Activated naive CD4-positive, alpha-beta T cell treated with anti-CD3 and anti-CD28 coated beads, Interleukin-2, amount 50 U/mL, for 24 hours (primary cell): ENCODE measurements around the gene RRP8.

Experiments
- H3K27ac Mint-ChIP-seq: one replicate; pipeline ENCODE4 v1.8.0; 2021; ENCODE audit warnings: mild to moderate bottlenecking, mixed read lengths
- H3K27me3 Mint-ChIP-seq: one replicate; pipeline ENCODE4 v1.8.0; 2021; ENCODE audit warnings: mixed read lengths
- H3K36me3 Mint-ChIP-seq: one replicate; pipeline ENCODE4 v1.8.0; 2021; ENCODE audit warnings: mixed read lengths
- H3K4me1 Mint-ChIP-seq: one replicate; pipeline ENCODE4 v1.8.0; 2021; ENCODE audit warnings: mixed read lengths
- H3K4me3 Mint-ChIP-seq: one replicate; pipeline ENCODE4 v1.8.0; 2021; ENCODE audit warnings: mild to moderate bottlenecking, mixed read lengths
- H3K9me3 Mint-ChIP-seq: one replicate; pipeline ENCODE4 v1.8.0; 2021; ENCODE audit warnings: mixed read lengths

Gene RRP8

DNA sequence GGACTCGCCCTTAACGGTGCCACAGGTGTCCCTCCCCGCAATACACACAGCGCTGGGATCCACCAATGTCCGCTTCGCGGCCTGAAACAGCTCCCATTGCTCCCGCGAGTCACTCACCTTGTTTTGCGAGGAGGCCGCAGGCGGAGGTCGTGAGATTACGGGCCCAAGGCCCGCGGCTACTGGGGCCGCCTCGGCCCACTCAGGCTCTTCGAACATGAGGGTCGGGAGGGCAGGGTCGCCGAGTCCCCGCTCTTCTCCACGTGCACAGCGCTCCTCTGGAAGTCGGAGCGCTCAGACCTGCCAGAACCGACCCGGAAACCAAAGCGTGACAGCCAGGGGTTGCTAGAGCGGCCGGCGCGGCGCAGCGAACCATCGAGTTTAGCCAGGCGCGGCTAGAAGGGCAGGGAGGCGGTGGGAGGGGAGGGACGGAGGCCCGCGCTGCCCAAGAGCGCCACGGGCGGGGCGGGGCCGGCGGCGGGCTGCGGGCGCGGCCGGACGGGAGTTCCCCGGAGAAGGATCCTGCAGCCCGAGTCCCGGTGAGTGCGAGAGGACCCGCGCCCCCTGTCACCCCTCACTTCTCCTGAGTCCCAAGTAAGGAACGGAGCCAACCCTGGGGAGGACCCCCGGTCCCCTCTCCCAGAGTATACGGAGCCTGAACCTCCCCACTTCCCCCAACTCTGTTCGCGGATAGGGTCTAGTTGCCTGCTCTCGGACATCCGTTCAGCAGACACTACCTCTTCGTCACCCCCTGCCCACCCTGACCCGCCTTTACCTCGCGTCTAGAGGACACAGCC is at the start of gene RRP8, which contains the start of gene ILK:
Gene RRP8 (minus strand): TSS at position 330 of the 794 bp plus-strand sequence. CDS start 114 bp downstream, at position 216.
Gene ILK (plus strand): TSS at position 488 of the 794 bp plus-strand sequence. CDS start 498 bp downstream, outside the sequence.
- Mint-ChIP-seq H3K9me3 (no peaks in the 10 kb centered on the region), H3K4me1 (peaks cover 34% of the 10 kb centered on the region), H3K4me3 (no peak within 1 kb of the TSS), H3K36me3 (peaks cover 6% of the 10 kb centered on the region), H3K27ac (no peak within 1 kb of the TSS), H3K27me3 (no peaks in the 10 kb centered on the region)

DNA sequence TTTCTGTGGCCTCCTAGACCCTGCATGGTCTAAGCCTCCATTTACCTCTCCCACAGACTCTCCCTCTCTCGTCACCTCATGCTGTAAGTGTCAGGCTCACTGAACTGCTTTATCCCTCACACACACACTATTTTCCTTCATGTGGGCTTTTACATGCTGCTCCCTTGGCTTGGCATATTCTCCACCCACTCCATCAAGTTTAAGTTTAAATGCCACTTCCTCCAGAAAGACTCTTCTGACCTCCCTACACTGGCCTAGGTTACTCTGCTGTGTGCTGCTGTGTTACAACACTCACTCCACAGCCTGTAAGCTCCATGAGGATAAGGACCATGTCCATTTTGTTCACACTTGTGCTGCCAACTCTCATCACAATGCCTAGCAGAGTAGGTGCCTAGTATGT is 49.7 kb upstream of the RRP8 start:
- Mint-ChIP-seq H3K27ac (no peak overlapping the region), H3K27me3 (no peaks in the 10 kb centered on the region), H3K9me3 (no peaks in the 10 kb centered on the region), H3K4me1 (peaks cover 9% of the 10 kb centered on the region), H3K36me3 (no peaks in the 10 kb centered on the region), H3K4me3 (no peak overlapping the region)

DNA sequence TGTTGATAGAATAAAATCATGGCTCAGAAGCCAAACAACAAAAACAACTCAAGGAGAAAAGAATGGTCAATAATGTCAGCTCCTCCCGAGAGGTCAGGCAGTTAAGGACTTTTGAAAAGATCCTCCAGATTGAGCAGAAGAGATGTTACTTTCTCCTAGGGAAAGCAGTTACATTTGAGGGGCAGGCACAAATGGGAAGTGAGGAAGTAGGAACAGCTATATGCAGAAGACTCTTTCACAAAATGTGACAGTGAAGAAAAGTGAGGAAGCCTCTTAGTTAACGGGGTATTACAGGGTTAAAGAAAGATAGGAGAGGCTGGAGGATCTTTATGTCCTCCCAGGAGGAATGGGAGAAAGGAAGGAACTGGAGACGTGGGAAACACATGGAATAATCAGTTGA is 48.8 kb upstream of the RRP8 start:
- no peaks in the 10 kb centered on the region for H3K27me3 Mint-ChIP-seq

DNA sequence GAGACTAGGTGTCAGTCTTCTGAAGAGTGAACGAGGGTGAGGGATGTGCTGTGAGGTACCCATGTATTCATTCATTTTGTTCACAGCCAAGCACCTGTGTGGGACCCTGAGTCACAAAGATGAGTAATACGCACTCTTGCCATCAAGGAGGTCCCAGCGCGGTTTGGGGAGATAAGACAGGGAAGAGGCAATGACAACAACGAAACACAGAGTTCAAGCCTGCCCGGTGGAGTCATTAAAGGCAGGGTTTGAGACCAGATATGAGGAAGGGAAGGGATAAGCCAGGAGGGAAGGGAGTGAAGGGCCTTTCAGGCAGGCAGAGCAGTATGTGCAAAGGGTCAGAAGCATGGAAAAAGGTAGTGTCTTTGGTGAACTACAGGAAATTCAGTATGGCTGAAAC is 47.6 kb upstream of the RRP8 start:
- peaks cover under 1% of the 10 kb centered on the region for H3K4me1 Mint-ChIP-seq
- no peaks in the 10 kb centered on the region for H3K36me3 Mint-ChIP-seq
- no peaks in the 10 kb centered on the region for H3K27me3 Mint-ChIP-seq
- no peaks in the 10 kb centered on the region for H3K9me3 Mint-ChIP-seq
- no peak overlapping the region for H3K27ac Mint-ChIP-seq
- H3K4me3 Mint-ChIP-seq = no peak overlapping the region

More for the DNA sequence above, 48.8 kb upstream of the RRP8 start:
- H3K9me3 Mint-ChIP-seq = no peaks in the 10 kb centered on the region
- no peak overlapping the region for H3K4me3 Mint-ChIP-seq
- peaks cover 9% of the 10 kb centered on the region for H3K4me1 Mint-ChIP-seq
- H3K36me3 Mint-ChIP-seq = no peaks in the 10 kb centered on the region
- no peak overlapping the region for H3K27ac Mint-ChIP-seq

DNA sequence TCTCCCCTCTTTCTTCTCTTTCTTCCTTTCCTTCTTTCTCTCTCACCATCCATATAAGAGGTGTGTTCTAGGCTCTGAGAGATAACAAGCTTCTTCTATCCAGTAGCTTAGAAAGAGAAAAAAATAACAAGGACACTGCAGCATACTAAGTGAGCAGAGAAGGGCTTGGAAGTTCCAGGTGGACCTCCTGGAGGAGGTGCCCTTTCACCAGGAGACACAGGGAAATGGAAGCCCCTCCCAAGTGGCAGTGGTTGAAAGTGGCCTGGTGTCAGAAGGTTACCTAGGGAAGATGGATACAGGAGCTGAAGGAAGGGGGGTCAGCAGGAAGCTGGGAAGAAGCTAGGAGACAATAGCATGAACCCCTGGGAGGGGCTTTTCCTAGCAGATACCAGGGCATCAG is 46.7 kb upstream of the RRP8 start:
- no peaks in the 10 kb centered on the region for H3K36me3 Mint-ChIP-seq
- no peaks in the 10 kb centered on the region for H3K4me1 Mint-ChIP-seq
- H3K27ac Mint-ChIP-seq = no peak overlapping the region
- H3K9me3 Mint-ChIP-seq = no peaks in the 10 kb centered on the region
- H3K4me3 Mint-ChIP-seq = no peak overlapping the region
- no peaks in the 10 kb centered on the region for H3K27me3 Mint-ChIP-seq

DNA sequence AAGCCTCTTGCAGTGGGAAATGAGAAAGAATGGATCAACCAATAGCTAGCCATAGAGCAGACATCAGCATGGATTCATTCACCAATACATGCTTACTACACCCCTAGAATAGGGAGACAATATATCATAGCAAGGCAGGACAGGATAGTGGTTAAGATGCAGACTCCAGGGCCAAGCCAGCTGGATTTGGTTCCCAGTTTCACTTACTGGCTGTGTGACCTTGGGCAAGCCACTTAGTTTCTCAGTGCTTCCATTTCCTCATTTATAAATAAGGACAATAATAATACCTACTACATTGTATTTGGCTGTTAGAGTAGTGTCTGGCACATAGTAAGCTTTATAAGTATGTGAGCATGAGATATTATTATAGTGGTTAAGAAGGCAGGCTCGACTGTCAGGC is 45.1 kb upstream of the RRP8 start:
- H3K27me3 Mint-ChIP-seq = no peaks in the 10 kb centered on the region
- H3K27ac Mint-ChIP-seq = no peak overlapping the region
- no peaks in the 10 kb centered on the region for H3K4me1 Mint-ChIP-seq
- H3K9me3 Mint-ChIP-seq = no peaks in the 10 kb centered on the region
- no peaks in the 10 kb centered on the region for H3K36me3 Mint-ChIP-seq
- no peak overlapping the region for H3K4me3 Mint-ChIP-seq

DNA sequence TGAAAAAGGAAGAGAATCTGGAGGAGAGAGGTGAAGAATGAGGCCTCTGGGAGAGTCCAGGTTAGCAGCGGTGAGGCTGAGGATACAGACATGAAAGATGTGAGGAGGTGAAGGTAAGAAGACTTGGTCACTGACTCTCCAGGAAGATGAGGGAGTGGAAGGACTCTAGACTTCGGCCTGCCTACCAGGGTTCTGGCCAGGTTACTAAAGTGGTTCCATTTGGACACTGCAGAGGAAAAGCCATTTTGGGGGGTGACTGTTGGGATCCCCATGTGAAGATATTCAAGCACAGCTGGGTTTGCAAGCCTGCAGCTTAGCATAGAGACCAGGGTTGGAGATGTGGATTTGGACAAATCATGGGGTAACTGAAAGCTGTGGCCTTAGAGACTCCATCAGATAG is 44.4 kb upstream of the RRP8 start:
- no peaks in the 10 kb centered on the region for H3K27me3 Mint-ChIP-seq
- no peaks in the 10 kb centered on the region for H3K36me3 Mint-ChIP-seq
- H3K4me3 Mint-ChIP-seq = no peak overlapping the region
- H3K9me3 Mint-ChIP-seq = no peaks in the 10 kb centered on the region
- H3K4me1 Mint-ChIP-seq = no peaks in the 10 kb centered on the region
- H3K27ac Mint-ChIP-seq = no peak overlapping the region

DNA sequence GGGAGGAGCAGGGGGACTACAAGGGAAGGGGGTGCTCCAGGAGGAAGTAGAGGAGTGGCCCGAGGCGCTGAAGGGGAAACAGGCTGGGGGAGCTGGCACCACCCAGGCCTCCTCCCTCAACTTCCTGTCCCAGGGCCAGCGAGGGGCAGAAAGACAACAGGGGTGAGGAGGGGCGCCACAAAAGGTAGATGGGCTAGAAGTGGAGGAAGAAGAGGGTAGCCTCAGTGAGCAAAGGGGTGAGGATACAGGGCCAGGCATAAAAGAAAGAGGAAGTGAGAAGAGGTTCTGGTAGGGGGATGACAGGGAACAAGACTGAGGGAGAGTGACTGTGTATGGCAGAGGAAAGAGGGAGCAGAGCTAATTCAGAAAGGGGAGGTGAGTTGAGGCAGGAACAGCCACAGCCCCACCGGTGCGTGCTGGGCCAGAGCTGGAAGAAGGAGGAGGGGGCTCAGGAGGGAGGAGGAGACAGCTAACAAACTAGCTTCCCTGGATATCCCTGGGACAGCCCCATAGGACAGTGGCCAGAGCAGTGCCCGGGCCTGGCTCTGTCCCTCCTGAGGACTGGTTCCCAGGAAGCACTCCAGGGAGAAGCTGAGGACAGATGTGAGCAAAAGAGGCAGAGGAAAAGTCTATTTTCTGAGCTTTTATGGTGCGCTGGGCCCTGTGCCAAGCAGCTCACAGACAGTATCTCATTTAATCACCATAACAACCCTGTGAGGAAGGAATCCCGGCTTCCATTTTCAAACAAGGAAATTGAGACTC is 43.7 kb upstream of the RRP8 start:
- Mint-ChIP-seq H3K4me1 (no peaks in the 10 kb centered on the region), H3K27ac (no peak overlapping the region), H3K9me3 (no peaks in the 10 kb centered on the region), H3K4me3 (no peak overlapping the region), H3K36me3 (no peaks in the 10 kb centered on the region), H3K27me3 (no peaks in the 10 kb centered on the region)

DNA sequence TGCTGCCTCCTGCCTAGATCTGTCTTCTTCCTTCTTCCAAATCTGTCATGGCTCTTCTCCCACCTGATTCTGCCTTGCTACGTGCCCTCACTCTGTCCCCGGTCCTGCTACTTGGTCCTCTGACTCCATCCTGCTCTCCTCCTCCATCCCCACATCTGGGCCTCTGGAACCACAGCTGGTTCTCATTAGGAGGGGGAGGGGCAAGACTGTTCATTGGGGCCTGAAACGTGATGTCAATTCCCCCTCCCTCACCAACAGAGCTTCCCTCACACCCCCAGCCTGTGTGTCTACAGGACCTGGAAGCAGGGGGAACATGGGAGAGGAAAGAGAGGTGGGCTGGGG is 43.1 kb upstream of the RRP8 start:
- Mint-ChIP-seq H3K27me3 (no peaks in the 10 kb centered on the region), H3K9me3 (no peaks in the 10 kb centered on the region), H3K27ac (no peak overlapping the region)

DNA sequence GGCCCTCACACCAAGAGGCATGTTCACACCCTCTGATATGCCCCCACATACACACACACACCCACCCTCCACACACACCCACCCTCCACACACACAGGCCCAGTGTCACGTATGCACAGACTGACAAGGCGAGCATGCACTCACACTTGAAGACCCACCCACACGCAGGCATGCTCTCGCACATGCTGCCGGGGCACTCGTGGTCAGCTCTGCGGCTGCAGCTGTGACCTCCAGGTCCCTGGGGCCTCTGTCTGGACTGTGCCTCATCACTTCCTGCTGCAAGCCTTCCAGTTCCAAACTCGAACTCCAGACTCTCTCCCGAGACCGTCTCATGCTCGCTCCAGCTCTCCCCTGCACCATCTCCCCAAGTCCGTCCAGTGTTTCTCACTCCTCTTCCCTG is 42.7 kb upstream of the RRP8 start:
- peak overlapping the region; percentile 47 for H3K4me3 Mint-ChIP-seq
- H3K4me1 Mint-ChIP-seq = no peaks in the 10 kb centered on the region
- no peaks in the 10 kb centered on the region for H3K9me3 Mint-ChIP-seq
- H3K27ac Mint-ChIP-seq = no peak overlapping the region
- no peaks in the 10 kb centered on the region for H3K27me3 Mint-ChIP-seq
- no peaks in the 10 kb centered on the region for H3K36me3 Mint-ChIP-seq

More for the DNA sequence above, 43.1 kb upstream of the RRP8 start:
- no peak overlapping the region for H3K4me3 Mint-ChIP-seq
- H3K4me1 Mint-ChIP-seq = no peaks in the 10 kb centered on the region
- no peaks in the 10 kb centered on the region for H3K36me3 Mint-ChIP-seq

DNA sequence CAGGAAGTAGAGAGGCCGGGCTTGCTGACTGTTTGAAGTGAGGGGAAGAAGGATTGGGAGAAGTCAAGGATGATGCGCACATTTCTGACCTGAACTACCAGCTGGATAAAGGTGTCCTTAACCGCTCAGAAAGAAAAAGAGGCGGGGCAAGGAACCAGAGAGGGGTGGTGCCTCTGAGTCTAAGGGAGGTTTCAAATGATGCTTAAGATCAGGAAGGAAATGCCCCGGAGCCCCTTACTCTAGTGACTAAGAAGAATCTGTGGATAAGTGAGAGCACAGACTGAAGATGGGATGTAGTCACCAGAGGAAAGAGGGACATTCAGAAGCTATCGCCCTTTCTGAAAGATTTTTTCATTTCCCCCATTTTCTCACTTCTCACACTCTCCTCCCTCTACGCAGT is 39.5 kb upstream of the RRP8 start:
- no peak overlapping the region for H3K27ac Mint-ChIP-seq
- H3K4me3 Mint-ChIP-seq = no peak overlapping the region
- no peaks in the 10 kb centered on the region for H3K27me3 Mint-ChIP-seq
- no peaks in the 10 kb centered on the region for H3K36me3 Mint-ChIP-seq
- H3K4me1 Mint-ChIP-seq = no peaks in the 10 kb centered on the region
- H3K9me3 Mint-ChIP-seq = no peaks in the 10 kb centered on the region

DNA sequence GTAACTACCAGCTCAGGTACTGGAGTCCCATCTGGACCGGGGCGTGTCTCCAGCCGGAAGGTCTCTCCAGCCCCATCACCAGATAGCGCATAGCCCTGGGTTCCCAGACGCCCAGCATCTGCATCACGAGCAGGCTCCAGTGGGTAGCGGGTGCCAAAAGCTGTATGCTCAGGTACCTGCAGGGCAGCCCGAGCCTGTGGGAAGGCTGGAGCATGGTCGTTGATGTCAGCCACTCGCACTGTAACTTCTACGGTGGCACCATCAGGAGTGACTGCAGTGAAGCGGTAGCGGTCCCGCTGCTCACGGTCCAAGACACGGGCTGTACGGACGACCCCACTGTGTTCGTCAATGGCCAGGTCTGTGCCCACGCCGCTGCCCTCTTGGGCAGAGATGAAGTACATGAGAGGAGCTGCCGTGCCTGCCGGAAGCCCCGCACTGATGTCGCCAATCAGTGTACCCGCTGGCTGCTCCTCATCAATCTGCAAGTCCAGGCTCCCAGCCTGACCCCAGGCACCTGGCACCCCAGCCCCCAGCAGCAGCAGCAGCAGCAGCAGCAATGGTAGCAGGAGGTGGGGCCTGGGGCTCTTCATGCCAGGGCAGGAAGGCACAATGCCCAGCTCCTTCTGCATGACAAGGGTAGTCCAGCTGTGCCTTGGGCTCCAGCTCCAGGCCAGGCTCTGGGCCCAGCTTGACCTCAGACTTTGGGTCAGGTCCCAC is 37.7 kb upstream of the RRP8 start:
- no peaks in the 10 kb centered on the region for H3K27me3 Mint-ChIP-seq
- no peaks in the 10 kb centered on the region for H3K9me3 Mint-ChIP-seq
- no peaks in the 10 kb centered on the region for H3K4me1 Mint-ChIP-seq
- H3K36me3 Mint-ChIP-seq = no peaks in the 10 kb centered on the region
- no peak overlapping the region for H3K27ac Mint-ChIP-seq
- no peak overlapping the region for H3K4me3 Mint-ChIP-seq

DNA sequence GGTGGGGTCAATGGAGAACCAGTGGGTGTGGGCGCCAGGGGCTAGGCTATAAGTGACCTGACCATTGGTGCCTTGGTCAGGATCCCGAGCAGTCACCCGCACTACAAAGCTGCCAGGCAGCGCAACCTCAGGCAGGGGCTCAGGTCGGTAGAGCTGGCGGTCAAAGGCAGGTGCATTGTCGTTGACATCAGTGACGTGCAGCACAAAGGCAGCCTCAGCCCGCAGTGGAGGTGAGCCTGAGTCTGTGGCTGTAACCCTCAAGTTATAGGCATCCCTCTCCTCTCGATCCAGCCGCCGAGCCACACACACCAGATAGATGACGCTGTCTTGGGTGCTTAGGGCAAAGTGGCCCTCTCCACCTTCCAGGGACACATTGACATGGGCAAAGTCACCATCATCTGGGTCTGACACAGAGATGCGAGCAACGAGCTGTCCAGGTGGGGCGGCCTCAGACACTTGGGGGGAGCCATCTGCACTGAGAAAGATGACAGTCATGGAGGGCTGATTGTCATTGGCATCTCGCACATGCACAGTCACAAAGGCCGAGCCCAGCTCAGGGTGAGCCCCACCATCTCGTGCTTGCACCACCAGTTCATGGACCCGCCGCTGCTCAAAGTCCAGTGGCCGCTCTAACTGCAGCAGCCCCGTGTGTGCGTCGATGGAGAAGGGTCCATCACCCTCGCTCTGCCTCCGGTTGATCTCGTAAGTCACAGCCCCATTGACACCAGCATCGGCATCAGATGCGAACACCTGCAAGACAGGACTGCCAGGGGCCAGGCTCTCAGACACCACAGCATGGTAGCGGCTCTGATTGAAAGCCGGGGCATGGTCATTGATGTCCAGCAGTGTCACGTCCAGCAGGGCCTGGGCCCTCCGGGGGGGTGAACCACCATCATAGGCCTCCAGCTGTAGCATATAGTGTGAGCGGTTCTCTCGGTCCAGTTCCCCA is 36.9 kb upstream of the RRP8 start:
- H3K4me1 Mint-ChIP-seq = no peaks in the 10 kb centered on the region
- no peaks in the 10 kb centered on the region for H3K9me3 Mint-ChIP-seq
- no peak overlapping the region for H3K4me3 Mint-ChIP-seq
- no peaks in the 10 kb centered on the region for H3K27me3 Mint-ChIP-seq
- no peaks in the 10 kb centered on the region for H3K36me3 Mint-ChIP-seq
- H3K27ac Mint-ChIP-seq = no peak overlapping the region

DNA sequence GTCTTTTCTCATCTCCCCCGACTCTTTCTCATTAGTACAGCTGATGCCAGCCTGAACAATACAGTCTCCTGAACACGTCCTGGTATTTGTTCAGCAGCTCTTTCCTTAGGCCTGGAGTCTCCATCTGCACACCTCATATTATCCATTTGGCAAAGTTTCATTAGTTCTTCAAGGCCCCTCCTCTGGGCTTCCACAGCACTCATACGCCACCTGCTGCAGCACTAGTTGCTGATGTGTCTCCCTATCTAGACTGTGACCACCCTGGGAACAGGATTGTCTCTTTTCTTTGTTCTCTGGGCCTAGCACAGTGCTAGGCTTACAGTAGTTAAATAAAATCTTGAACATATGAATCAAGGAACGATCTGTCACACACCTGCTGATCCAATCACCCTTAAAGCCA is 35.0 kb upstream of the RRP8 start:
- Mint-ChIP-seq H3K27ac (no peak overlapping the region), H3K4me1 (no peaks in the 10 kb centered on the region), H3K9me3 (no peaks in the 10 kb centered on the region), H3K27me3 (no peaks in the 10 kb centered on the region), H3K4me3 (no peak overlapping the region), H3K36me3 (no peaks in the 10 kb centered on the region)

DNA sequence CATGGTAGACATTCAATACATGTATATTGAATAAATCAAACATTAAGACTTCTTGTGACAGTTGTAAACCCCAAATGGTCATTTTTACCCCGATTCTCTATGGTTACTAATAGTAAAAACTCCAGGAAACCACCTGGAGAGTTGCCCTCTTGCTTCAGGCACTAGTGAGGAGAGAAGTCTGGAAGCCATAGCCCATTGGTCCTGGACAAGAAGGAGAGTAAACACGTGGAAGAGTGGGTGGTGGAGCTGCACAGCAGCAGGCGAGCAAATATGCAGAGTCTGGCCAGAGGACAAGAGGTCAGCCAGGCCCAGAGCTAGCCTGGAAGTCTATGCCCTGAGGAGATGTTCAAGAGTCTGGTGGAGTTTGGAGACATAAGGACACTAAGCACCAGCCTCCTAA is 34.5 kb upstream of the RRP8 start:
- H3K9me3 Mint-ChIP-seq = no peaks in the 10 kb centered on the region
- H3K27ac Mint-ChIP-seq = no peak overlapping the region
- H3K4me1 Mint-ChIP-seq = no peaks in the 10 kb centered on the region
- H3K36me3 Mint-ChIP-seq = no peaks in the 10 kb centered on the region
- no peak overlapping the region for H3K4me3 Mint-ChIP-seq
- no peaks in the 10 kb centered on the region for H3K27me3 Mint-ChIP-seq
